ENCODE data around the gene EXOC3.

EXOC3 gene

DNA sequence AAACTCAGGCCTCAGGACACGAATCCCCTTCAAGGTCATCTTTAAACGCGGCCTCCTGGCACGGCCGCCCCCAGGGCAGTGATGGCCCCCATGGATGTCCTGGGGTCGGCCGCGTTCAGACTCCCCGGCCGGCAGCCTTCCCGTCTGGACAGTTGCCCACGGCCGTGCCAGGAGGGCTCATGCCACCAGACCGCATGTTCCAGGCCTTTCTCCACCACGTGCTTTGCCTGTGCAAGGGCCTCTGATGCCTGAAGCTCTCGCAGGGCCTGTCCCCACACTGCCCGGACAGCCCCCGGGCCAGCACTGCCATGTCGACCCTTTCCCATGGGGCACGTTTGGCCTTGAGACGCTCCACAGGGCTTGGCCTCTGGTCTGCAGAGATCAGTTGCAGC, 46.7 kb downstream of the EXOC3 start:
- DNase-seq = no peak

GRCh38 chr5:490116-491106, 47.4 kb downstream of the EXOC3 start:
- DNase-seq = no peak

DNA sequence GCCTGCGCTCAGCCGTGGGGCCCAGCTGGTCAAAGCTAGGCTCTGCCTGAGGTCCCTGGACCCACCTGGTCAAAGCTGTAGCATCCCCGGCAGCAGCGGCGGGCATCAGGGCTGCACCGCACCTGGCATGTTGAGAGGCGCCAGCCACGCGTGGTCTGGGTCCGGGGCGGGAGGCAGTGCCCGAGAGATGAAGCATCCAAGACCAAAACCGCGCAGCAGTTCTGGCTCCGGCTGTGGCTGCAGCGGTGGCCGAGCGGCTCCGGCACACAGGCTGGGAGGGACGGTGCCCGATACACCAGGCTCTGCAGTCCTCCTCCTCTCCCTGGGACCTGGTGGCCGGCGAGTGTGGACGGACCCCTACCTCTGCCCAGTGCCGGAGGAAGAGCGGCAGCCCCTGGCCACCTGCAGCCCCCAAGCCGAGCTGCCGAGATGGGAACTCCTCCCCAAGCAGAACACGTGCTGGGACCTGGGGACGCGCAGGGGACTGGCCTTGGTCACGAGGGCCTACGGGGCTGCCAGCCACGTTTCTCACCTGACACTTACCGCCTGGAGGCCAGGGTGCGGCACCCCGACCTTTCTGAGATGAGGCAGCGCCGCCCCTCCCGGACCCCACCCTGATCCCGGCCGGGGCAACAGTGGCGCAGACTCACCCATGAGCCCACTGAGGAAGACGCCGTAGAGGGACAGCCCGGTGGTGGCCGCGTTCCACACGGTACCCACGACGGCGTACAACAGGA, 48.3 kb downstream of the EXOC3 start:
- DNase-seq = no peak

- DNase-seq = no peak
Measured at GRCh38 chr5:491856-492155, 48.8 kb downstream of the EXOC3 start.

DNA sequence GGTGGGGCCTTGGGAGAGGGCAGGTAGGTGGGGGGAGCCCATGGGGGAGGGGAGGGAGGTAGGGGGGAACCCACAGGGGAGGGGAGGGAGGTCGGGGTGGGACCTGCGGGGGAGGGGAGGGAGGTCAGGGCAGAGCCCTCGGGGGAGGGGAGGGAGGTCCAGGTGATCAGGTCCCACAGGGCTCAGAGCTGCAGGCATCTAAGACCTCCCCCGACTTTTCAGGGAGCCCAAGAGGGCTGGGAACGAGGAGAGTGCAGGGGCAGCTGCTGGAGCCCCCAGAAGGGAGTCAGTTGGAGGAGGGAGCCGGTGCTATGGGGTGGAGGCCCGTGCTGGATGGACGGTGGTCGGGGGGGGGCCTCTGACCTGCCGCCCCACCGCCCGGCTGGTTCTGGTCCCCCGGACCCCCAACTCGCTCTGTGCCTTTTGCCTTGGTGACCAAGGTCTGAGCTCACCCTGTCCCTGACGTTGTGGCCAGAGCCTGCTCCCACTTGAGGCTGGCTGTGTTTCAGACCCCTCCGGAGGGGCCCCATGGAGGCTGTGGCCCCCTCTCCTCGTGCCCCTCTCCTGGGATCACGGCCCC, 49.4 kb downstream of the EXOC3 start:
- no peak for DNase-seq

GRCh38 chr5:493119-493701, 50.2 kb downstream of the EXOC3 start:
- DNase-seq = no peak

DNA sequence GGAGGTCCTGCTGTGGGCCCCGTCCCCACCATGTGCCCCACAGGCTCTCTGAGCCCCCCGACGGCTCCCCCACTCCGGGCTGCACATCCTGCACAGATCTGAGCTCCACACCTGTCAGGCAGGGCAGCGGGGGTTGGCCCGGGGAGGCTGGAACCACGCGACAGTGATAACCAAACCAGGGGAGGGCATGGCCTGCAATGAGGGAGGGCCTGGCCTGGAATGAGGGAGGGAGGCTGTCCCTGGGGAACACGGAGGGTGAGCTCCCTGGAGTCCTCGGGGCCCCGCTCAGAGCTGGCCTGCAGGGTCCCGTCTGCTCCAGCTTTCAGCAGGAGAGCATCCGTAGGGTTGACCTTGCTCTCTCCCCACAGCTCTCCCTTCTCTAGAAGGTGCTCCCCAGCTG, 50.8 kb downstream of the EXOC3 start:
- DNase-seq = no peak

DNA sequence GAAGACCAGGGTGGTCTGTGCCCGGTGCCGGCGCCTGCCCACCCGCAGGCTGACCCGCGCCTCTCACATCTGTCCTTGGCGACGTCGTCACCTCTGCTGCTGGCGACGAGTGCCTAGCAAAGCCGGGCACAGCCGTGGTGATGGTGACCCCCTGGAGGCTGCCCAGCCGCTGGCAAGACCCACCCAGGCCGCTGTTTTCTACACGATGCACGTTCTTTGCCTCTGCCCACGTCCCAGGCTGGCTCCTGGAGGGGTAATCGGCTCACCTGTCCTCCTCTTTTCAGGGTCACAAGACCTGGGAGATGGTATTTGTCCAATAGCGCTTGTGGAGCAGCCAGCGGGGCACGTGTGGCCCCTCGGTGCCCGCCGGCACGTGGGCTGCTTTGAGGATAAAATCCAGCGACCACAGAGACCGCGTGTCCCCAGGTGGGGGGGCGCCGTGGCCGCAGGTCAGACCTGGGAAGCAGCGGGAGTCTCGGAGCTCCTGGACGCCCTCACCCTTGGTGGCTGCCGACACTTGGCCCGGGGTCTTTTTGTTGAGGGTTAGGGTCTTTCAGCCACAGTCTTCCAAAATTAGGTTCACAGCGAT, 51.8 kb downstream of the EXOC3 start:
- no peak for DNase-seq

DNA sequence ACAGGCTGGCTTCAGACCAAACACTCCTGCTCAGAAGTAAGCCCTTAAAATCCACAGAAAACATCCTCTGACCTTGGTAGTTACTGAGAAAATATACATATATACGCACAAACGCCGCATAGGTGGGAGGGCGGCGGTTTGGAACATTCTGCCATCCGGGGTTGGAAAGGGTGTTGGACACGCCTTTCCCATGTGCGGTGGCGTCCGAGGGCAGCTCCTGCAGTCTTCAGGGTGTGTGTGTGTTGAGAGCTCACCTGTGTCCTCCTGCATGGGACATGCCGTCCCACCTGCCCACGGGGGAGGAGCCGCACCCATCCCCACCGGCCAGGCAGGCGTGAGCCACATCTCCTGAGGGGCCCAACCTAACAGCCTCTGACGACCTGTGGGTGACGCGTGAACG, 53.1 kb downstream of the EXOC3 start:
- no peak for DNase-seq

GRCh38 chr5:497090-497700, 54.2 kb downstream of the EXOC3 start:
- no peak for DNase-seq

DNA sequence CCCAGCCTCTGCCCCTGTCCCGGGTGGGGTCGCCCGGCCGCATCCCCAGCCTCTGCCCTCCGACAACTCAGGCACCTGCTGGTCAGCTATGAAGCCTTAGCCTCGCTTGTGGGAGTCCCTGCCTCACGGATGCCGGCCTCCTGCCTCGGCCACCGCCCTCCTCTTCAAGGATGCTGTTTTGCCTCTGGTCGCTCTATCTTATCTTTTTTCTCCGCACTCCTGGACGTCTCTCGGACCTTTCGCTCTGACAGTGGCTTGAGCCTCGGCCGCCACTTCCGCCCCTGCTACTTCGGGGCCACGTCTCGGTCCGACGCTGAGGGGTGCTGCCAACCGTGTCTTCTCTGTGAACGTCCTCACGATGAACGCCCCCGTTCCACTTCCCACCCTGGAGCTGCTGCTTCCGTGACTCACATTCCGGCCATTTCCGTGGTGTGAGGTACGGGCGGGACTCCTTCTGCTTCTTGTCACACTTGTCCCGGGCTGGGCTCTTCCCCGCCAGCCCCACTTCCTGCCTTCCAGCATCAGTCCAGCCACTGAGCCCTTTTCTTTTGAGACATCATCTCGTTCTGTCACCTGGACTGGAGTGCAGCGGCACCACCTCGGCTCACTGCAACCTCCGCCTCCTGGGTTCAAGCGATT, 55.0 kb downstream of the EXOC3 start:
- DNase-seq = no peak

GRCh38 chr5:499233-500209, 56.5 kb downstream of the EXOC3 start:
- DNase-seq = no peak

DNA sequence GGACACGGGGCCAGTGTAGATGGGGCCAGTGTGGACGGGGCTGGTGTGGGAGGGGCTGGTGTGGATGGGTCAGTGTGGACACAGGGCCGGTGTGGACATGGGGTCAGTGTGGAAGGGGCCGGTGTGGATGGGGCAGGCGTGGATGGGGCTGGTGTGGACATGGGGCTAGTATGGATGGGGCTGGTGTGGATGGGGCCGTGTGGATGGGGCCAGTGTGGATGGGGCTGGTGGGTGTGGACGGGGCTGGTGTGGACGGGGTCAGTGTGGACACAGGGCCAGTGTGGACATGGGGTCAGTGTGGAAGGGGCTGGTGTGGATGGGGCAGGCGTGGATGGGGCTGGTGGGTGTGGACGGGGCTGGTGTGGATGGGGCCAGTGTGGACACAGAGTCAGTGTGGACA, 57.5 kb downstream of the EXOC3 start:
- DNase-seq = no peak

- no peak for DNase-seq
Measured at GRCh38 chr5:501105-501830, 58.3 kb downstream of the EXOC3 start.

DNA sequence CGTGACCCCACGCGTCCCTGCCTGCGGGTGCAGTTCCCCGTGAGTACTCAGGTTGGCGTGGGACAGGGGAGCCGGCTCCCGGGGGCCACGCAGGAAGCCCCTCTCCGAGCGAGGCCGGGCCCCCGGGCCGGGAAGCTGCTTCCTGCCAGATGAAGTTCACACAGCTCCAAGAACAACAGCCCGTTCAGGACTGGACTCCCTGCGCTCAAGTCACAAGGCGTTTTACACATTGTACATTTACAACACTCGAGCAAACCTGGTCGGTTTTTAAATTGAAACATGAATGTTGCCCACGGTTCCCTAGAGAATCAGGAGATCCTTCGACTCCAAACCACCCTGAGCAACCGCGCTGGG, 58.8 kb downstream of the EXOC3 start:
- DNase-seq = no peak

DNA sequence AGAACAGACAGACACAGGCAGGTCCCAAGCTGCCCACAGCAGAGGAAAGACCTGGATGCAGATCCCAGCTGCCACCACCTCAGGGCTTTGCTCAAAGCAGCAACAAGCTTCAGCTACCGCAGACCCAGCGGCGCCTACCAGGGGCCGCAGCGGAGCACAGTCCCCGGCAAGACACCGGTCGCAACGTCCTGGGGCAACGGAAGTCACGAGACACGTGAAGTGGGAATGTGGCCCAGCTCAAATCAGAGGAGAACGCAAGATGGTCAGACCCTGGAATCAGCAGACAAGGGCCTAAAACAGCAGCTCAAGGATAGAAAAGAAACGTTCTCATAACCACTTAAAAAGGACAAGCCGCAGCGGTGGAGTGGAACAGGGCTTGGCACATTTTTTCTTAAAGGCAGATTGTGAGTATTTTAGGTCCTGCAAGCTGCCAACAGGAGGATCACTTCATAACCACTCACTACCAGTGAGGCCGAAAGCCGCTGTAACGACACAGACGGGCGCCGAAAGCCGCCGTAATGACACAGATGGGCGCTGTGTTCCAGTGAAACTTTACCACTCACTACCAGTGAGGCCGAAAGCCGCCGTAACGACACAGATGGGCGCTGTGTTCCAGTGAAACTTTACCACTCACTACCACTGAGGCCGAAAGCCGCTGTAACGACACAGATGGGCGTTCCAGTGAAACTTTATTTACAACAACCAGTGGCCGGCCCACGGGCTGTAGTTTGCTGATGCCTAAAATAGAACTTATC, 59.5 kb downstream of the EXOC3 start:
- no peak for DNase-seq

GRCh38 chr5:504326-505154, 61.6 kb downstream of the EXOC3 start:
- no peak for DNase-seq

- DNase-seq = no peak
Measured at GRCh38 chr5:505951-506525, 63.1 kb downstream of the EXOC3 start.
